Activated CD8-positive, alpha-beta memory T cell treated with anti-CD3 and anti-CD28 coated beads for 4 hours (primary cell): Measurements from ENCODE around the gene FYCO1.

Experiments used
- DNase-seq, 2 donors: peaks; one replicate each; pipeline ENCODE4 v3.0.0-alpha.2; 2020; ENCODE audit warnings: low read depth in 2 of 2

The FYCO1 gene

GRCh38 chr3:45915518-45916231, 79.9 kb downstream of the FYCO1 start:
- peak; percentile 66 to 71 for DNase-seq

GRCh38 chr3:45915059-45915439, 80.6 kb downstream of the FYCO1 start:
- no peak for DNase-seq

DNA sequence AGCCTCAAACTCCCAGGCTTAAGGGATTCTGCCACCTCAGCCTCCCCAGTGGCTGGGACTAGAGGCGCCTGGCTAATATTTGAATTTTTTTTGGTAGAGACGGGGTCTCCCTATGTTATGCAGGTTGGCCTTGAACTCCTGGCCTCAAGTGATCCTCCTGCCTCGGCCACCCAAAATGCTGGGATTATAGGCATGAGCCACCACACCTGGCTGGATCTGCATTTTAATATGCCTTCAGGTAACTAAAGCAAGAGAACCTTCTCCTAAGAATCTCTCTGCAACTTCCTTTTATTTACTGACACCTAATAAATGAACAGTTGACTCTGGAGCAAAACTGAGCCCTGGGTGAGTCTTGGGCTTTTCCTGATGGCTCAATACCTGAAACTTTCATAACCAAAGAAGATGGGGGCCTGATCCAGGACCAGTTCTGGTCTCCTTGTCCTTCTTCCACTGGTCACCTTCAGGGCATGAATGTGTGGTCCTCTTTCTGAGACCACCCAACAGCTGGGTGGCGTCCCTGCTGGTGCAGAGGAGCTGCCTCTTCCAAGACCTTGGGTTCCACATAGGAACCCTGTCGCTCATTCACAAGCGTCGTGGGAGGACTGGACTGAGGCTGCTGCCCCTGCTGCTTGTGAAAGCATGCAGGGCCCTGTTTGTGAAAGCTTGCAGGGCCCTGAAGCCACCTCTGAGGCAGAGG, 81.1 kb downstream of the FYCO1 start:
- no peak for DNase-seq

DNA sequence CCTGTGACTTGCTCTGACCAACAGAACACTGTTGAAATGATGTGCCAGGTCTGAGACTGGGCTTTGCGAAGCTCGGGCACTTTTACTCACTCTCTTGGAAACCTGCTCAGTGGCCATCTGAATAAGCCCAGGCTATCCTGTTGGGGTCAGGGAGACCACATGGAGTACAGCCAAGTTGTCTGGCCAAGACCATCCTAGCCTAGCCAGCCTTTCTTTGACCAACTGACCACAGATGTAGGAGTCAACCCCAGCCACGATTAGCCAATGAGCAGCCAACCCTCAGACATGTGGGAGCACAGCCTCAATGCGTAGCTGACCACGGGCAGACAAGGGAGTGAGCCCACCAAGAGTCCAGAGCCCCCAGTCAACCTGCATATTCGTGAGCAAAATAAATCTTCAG, 83.2 kb downstream of the FYCO1 start:
- no peak for DNase-seq

DNA sequence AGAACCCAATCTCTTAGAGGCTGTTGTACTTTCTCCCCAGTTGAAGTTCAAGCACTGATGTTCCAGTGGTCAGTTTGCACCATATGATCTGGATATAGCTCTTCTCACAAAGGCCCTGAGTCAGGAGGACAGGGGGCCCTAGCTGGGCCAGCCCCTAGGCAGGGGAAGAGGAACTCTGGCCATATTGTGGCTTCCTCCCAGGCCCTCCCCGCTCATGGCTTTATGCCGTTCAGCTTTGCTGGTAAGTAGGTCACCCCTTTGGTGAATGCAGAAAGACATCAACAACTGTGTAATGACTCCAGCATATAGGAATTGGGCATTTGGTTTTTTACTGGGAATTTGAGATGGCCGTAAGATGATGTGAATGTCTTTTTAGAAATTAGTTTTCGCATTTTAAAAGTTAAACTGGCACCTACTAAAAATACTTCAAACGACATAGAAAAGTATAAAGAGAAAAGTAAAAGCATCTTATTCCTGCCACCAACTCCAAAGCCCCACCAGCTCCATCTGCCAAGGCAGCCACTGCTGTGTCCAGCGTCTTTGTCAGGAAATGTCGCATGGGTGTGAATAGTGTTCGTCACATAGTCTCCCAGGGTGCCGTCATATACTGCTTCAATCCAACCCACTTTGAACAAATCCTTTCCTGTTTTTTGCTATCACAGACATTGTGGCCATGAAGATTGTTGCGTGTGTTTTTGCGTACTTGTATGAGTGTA, 84.0 kb downstream of the FYCO1 start:
- no peak for DNase-seq

- no peak for DNase-seq
Observed at GRCh38 chr3:45910892-45911291, 84.7 kb downstream of the FYCO1 start.

DNA sequence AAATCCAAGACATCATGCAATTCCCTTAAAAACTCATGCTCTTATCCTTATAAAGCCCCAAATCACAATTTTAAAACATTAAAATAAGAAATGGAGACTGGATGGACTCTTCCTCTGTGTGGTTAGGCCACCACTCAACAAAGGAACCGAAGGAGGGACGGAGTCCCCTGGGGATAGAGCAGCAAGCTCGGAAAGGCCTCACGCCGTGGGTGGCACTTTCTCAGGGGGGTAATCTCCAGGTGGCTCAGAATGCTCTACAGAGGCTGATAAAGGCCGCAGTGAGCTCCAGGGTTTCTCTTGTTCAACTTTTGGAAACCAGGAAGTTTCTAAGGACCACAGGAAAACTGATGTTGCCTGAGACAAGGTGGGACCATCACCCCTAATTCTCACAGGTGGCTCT, 86.1 kb downstream of the FYCO1 start:
- DNase-seq: no peak

- no peak for DNase-seq
Observed at GRCh38 chr3:45908761-45909160, 86.9 kb downstream of the FYCO1 start.

DNA sequence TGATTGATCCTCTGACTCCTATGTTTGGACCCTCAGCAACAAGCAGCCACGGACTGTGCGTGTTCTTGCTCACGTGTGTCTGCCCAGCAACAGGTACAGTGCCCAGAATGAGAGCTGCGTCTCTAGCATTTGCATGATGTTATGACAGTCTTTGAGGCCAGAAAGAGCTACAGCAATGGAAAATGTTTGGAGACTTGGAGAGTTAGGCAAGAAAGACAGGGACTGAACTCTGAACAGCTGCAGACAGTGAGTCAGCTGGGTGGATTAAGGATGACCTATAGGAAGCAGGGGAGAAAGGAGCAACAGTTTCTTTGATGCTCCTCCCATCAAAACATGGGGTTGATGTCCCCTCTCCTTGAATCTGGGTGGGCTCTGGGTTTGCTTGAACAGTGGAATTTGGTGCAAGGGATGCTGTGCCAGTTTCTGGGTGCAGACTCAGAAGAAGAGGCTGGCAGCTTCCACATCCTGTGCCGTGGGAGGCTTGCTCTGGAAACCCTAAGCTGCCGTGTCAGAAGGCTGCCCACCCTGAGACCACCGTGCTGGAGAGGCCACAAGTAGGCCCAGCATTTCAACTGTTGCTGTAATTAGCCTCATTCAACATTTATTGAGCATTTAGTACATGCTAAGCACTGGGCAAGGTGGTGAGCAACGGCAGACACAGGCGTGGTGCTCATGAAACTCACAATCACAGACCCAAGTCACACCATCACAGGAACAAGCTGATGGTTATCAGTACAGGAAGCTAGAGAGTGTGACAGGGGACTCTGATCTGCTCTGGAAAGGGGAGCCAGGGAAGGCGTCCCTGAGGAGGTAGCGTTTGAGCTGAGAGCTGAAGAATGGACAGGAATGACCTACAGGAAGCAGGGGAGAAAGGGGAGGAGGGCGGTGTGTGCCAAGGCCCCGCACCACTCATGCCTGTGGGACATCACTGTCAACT, 87.6 kb downstream of the FYCO1 start:
- no peak for DNase-seq

DNA sequence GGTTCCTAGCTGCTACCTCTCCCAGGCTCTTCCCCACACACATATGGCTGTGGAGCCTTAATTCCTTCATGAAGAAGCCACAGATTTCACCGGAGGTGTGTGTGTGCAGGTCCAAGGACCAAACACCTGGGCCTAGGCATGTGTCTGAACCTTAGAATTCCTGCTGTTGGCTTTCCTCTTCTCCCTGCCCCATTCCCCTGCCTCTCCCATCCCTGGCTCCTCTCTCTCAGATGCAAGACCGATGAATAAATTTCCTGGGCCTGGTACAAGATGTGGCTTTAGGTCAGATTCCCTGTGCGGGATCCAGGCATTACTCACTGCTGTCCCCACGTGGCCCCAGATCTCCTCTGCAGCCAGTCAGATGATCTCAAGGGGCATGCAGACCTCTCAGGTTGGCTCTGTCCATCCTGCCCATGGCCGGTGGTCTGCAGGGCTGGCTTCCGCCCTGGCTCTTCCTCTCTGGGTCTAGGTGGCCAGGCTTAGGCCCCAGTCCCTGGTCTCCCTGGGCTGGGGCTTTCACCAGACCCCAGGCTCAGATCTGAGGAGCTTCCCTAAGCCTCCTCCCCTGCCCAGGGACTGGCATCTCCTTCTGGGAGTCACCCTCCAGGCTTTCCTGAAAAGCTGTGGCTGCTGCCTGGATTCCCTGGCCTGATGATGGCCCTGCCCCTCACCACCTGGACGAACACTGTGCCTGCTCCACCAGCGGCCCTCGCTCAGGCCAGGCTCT, 88.8 kb downstream of the FYCO1 start:
- no peak for DNase-seq

GRCh38 chr3:45905755-45906154, 89.9 kb downstream of the FYCO1 start:
- no peak for DNase-seq

- DNase-seq: no peak
Observed at GRCh38 chr3:45904931-45905330, 90.7 kb downstream of the FYCO1 start.

- no peak for DNase-seq
Observed at GRCh38 chr3:45896956-45897355, 98.7 kb downstream of the FYCO1 start.

DNA sequence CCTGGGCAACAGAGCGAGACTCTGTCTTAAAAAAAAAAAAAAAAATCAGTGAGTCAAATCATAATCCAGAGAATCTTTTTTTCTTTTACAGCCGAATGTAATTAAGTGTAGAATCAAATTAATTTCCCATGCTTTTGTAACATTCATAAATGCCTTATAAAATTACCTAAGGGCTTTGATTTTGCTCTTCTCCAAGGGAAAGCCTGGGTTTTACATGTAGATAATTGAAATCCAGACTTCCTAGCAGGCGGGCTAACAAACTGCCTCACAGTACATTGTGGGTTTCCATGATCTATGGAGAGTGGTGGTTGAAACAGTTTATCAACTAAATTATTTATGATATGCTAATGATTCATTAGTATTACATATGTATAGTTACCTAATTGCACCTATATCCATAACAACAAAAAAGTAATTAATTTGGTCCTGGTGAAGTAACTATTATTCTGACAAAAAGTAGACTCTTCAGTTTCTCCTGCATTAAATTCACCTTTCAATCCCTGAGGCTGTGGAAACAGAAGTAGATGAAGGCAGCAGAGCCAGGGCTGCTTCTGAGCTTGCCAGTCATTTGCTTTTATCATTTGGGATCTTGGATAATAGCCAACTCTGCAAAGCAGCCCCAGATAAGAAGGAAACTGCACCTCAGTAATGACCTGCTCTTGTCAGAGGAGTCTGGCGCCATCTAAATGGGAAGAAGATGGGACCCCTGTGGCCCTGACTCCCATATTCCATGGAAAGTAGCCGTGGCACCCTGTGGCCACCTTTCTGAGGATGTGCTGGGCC, 99.7 kb downstream of the FYCO1 start:
- no peak for DNase-seq

DNA sequence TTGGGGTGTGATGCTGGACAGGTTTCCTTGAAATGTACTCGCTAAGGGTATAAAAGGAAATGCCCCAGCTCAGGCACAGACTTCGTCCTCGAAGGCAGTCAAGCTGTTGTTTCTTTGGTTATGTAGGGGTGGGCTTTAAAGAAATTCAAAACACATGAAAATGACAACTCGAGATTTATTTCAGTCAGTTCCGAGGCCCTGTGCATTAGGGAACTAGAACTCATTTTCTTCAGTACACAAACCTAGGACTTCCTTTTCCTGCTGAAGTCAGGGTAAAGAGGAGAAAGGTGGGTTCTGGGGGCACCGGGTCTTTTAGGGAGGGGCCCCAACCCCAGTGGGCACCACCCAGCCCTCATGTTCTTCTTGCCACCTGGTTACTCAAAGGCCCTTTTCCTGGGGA, 101.6 kb downstream of the FYCO1 start:
- DNase-seq: no peak

- no peak for DNase-seq
Observed at GRCh38 chr3:45892161-45892560, 103.5 kb downstream of the FYCO1 start.

GRCh38 chr3:45890405-45890804, 105.2 kb downstream of the FYCO1 start:
- no peak for DNase-seq

GRCh38 chr3:45889337-45889736, 106.3 kb downstream of the FYCO1 start:
- no peak for DNase-seq

DNA sequence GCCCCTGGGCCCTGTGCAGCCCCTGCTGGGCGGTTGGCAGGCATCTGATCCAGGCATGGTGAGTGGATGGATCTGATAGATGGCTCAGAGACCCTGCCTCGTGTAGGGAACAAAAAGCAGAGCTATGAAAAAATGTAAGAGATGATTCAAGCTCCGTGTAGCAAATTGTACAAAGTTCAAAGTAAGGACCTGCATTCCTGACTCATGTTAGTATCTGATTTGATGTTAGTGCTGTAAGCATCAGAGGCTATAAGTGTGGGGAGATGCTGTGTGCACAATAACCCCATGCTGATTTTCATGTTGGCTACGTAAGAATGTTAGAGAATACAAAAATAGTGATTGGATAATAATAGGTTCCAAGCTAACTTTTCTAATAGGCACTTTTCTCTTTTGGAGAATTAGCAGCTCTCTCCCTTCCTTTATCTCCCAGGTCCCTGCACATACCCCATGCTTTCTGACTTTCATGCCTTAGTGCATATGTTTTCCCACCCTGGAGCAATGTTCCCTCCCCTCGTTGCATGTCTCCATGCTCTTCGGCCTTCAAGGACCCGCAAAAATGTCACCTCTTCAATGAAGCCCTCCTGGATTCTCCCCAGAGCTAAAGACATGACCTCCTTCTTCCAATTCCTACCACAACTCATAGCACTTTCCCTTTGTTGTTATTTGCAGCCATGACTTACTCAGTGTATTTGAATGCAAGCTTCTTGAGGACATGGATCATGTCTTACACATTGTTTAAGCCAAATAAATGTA, 107.7 kb downstream of the FYCO1 start:
- DNase-seq: no peak

DNA sequence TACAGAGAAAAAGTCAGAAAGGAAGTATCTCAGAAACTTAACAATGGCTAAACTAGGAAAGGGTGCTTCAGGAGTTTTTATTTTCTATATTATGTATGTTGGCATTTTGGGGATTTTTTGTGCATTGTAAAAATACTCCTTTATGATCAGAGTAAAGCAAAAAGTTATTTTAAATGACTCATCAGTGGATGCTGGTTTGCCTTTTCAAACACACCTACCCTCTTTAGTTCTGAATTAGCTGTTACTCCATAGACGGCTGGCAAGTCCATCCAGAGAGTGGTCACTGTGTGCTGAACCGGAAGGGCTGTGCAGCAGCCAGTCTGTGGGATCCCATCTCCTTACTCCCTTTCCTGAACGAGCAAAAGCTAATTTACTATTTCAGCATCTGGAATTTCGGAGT, 108.3 kb downstream of the FYCO1 start:
- DNase-seq: no peak
